Left lung (tissue), 10 donors: Measurements from ENCODE around the gene PLAC9. TPM values are rescaled to one million over a fixed set of nuclear protein-coding genes. Genes with fewer than 3 reads are reported as not detected.

ENCODE experiments used
- ATAC-seq: fragments of 200-7000 bp; cut with Tn5 transposase; one replicate; pipeline ENCODE4 v1.9.1; 2020; ENCODE audit warnings: moderate library complexity
- DNase-seq, 4 donors: peaks; one replicate each; pipeline ENCODE4 v3.0.0-alpha.2; 2013 to 2020
- H3K27ac ChIP-seq, 2 donors: fragments of 200-600 bp; sonication (generic) in 1 of 2; one replicate each; pipeline versions ENCODE4 v1.5.0 to v1.8.0; 2020 to 2021
- H3K27me3 ChIP-seq, 2 donors: fragments of 200-600 bp; sonication (generic) in 1 of 2; one replicate each; pipeline versions ENCODE4 v1.5.0 to v1.8.0; 2020 to 2021
- H3K36me3 ChIP-seq, 2 donors: fragments of 200-600 bp; sonication (generic) in 1 of 2; one replicate each; pipeline versions ENCODE4 v1.5.0 to v1.8.0; 2020 to 2021
- H3K4me1 ChIP-seq, 2 donors: fragments of 200-600 bp; one replicate each; pipeline ENCODE4 v1.8.0; 2021
- H3K4me3 ChIP-seq, 2 donors: fragments of 200-600 bp; sonication (generic) in 1 of 2; one replicate each; pipeline versions ENCODE4 v1.5.0 to v1.8.0; 2020 to 2021; ENCODE audit warnings: mild to moderate bottlenecking in 1 of 2
- H3K9me3 ChIP-seq, 2 donors: fragments of 200-600 bp; sonication (generic) in 1 of 2; one replicate each; pipeline versions ENCODE4 v1.5.0 to v1.8.0; 2020 to 2021
- CTCF ChIP-seq, 2 donors: fragments of 200-600 bp; sonication (generic) in 1 of 2; IDR thresholded peaks; one replicate each; pipeline versions ENCODE4 v1.5.0 to v1.8.0; 2021; ENCODE audit warnings: antibody characterized with exemption in 2 of 2
- intact Hi-C, 2 donors: fragments of 100-400 bp; cut with DNase I; formaldehyde crosslinking; loops; one replicate each; pipeline versions ENCODE4 v1.11.2 to v1.14.2; 2022
- polyA plus RNA-seq, 6 donors: library from polyadenylated mRNA; unstranded; fragments of 120-200 nt; gene quantifications; one replicate each; pipeline ENCODE4 v1.2.1, GENCODE V29; 2013; ENCODE audit not compliant: insufficient read length in 6 of 6
- total RNA-seq, 2 donors: library from RNA; stranded (reverse); fragmentation: NEBNext Ultra II Directional; extraction: Animal tissue kit (Norgen Biotek cat#: 25700); gene quantifications; one replicate each; pipeline ENCODE4 v1.2.1, GENCODE V29; 2021
- donor health status: DM: no; HTN: yes; CAD: no.
- donor health status: DM: no; HTN: no; CAD: no.

Gene PLAC9
- total and polyA plus RNA-seq, 8 donors: 35.0 to 72.4 (median 50.6) TPM

GRCh38 chr10:80191589-80192270 is 59.2 kb downstream of the PLAC9 start:
- Histone ChIP-seq H3K9me3 (no peaks in the 10 kb centered on the region), H3K27ac (peak overlapping the region; percentile 18 to 81), H3K27me3 (no peaks in the 10 kb centered on the region), H3K4me1 (peaks cover 33 to 98% of the 10 kb centered on the region in 2 donors), H3K36me3 (peaks cover 0 to 10% of the 10 kb centered on the region in 2 donors), H3K4me3 (no peak overlapping the region)
- ATAC-seq: peak; percentile 6
- intact Hi-C loops: no loop called here
- peak in 2 of 4 donors; percentile 50 to 81 for DNase-seq
- TF ChIP-seq CTCF (IDR thresholded peaks at IDR 0.05): no peak

- intact Hi-C loops: no loop called here
- Histone ChIP-seq H3K4me3 (no peak overlapping the region), H3K36me3 (peaks cover 0 to 10% of the 10 kb centered on the region in 2 donors), H3K27ac (peak overlapping the region in 1 of 2 donors; percentile 81), H3K4me1 (peaks cover 31 to 98% of the 10 kb centered on the region in 2 donors), H3K27me3 (no peaks in the 10 kb centered on the region), H3K9me3 (no peaks in the 10 kb centered on the region)
- ATAC-seq: no peak
- no peak for TF ChIP-seq CTCF (IDR thresholded peaks at IDR 0.05)
- DNase-seq: no peak
Measured at GRCh38 chr10:80192553-80192952, 60.0 kb downstream of the PLAC9 start.

GRCh38 chr10:80194373-80195045 is 62.0 kb downstream of the PLAC9 start:
- ATAC-seq: no peak
- no peaks in the 10 kb centered on the region for H3K27me3 ChIP-seq
- peaks cover 0 to 10% of the 10 kb centered on the region in 2 donors for H3K36me3 ChIP-seq
- DNase-seq: peak in 1 of 4 donors; percentile 26
- H3K9me3 ChIP-seq: no peaks in the 10 kb centered on the region
- TF ChIP-seq CTCF (IDR thresholded peaks at IDR 0.05): no peak
- peak overlapping the region; percentile 23 to 81 for H3K27ac ChIP-seq
- H3K4me1 ChIP-seq: peaks cover 28 to 98% of the 10 kb centered on the region in 2 donors
- H3K4me3 ChIP-seq: no peak overlapping the region
- intact Hi-C loops: no loop called here

Other genes starting within 250 kb of the PLAC9 start
- gene SFTPD, start 183.6 kb upstream of the PLAC9 start, total RNA-seq: 100 to 1,000 TPM; 323 to 878 TPM
- 10 to 100 TPM in 1 of 6 donors, 1 to 10 TPM in 5; 6.5 to 10.6 (median 7.9) TPM for gene SFTPD, start 183.6 kb upstream of the PLAC9 start, polyA plus RNA-seq
- 10 to 100 TPM; 18.2 to 22.4 TPM for gene TMEM254, start 54.1 kb upstream of the PLAC9 start, total RNA-seq
- gene TMEM254, start 54.1 kb upstream of the PLAC9 start, polyA plus RNA-seq: 10 to 100 TPM; 41.1 to 45.7 (median 44.7) TPM
- gene ANXA11, start 72.8 kb downstream of the PLAC9 start, total RNA-seq: 100 to 1,000 TPM; 281 to 298 TPM
- 100 to 1,000 TPM in 3 of 6 donors, 10 to 100 TPM in 3; 90.9 to 106 (median 97.7) TPM for gene ANXA11, start 72.8 kb downstream of the PLAC9 start, polyA plus RNA-seq
- under 1 TPM; 0.38 to 0.76 TPM for gene MAT1A, start 156.9 kb downstream of the PLAC9 start, total RNA-seq
- gene MAT1A, start 156.9 kb downstream of the PLAC9 start, polyA plus RNA-seq: under 1 TPM; 0.33 to 0.78 (median 0.51) TPM
- under 1 TPM in 1 of 2 donors, not detected in 1; 0.50 TPM for gene DYDC1, start 224.0 kb downstream of the PLAC9 start, total RNA-seq
- 1 to 10 TPM in 1 of 6 donors, under 1 TPM in 5; 0.22 to 1.6 (median 0.64) TPM for gene DYDC1, start 224.0 kb downstream of the PLAC9 start, polyA plus RNA-seq
- 1 to 10 TPM in 1 of 2 donors, not detected in 1; 3.0 TPM for gene DYDC2, start 224.1 kb downstream of the PLAC9 start, total RNA-seq
- 1 to 10 TPM in 5 of 6 donors, under 1 TPM in 1; 0.64 to 4.2 (median 2.9) TPM for gene DYDC2, start 224.1 kb downstream of the PLAC9 start, polyA plus RNA-seq